Activated CD4-positive, alpha-beta T cell treated with anti-CD3 and anti-CD28 coated beads, Interleukin-2, Interleukin-4, amounts not matched to agents 100 ng/mL and 50 ng/mL, durations not matched to agents 16 hours and 8 hours (primary cell): ENCODE results near the gene MB21D2.
"Not testable (repeated sequence)": the region's sequence is repeated elsewhere in the genome, so short reads cannot be mapped to it uniquely, and the experiment has no call there.

Experiments used
- DNase-seq: peaks from one replicate; pipeline ENCODE4 v3.0.0-alpha.2; 2020; ENCODE audit warnings: low spot score

Gene MB21D2

DNA sequence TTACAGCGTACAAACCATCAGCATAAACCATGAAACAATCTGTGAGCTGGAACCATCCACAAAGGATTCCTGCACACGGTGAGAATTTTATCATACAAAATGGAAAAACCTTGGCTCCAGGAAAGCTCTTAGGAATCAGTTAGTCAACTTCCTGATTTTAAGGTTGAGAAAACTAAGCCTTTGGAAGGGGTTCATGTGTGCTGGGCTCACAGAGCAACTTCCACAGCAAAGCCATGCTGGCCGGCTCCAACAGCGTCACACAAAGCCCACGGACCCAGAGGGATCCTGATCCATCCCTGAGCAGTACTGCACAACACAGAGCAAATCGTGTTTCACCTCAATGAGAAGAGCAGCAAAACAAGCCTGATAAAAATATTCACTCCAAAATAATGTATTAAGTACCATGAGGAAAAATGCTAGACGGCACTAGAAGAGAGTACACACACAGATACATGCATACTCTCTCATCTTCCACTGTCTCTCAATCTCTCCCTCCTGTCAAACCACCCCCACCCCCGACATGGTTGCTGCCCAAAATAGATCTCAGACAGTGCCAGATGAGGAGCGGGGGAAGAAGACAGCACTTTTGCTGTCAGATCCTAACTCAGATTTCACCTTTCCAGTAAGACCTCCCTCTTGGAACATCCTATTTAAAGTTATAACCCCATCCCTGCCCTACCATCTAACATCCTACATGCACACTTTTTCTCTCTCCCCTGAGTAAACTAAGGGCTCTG, 58.6 kb downstream of the MB21D2 start:
- DNase-seq = no peak

DNA sequence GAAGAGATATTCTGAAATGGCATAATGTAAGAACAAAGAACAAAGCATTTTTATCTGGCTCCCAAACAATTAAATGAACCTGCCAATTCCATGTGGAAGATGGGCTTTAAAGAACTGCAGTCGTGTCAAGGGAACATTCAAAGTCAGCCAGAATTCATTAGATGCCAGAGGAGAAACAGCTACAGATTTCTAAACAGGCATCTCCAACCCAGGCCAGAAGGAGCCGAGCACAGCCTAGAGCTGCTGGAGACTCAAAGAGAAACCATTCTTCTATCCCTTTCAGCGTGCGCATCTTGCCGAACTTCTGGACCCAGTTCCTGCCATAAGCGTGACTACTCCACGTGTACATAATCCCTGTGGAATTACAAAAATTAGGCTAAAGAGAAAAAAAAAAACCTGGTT, 60.4 kb downstream of the MB21D2 start:
- no peak for DNase-seq

- DNase-seq = peak; percentile 46
Observed at GRCh38 chr3:192855434-192855833, 62.2 kb downstream of the MB21D2 start.

- DNase-seq = no peak
Observed at GRCh38 chr3:192851821-192852372, 65.8 kb downstream of the MB21D2 start.

DNA sequence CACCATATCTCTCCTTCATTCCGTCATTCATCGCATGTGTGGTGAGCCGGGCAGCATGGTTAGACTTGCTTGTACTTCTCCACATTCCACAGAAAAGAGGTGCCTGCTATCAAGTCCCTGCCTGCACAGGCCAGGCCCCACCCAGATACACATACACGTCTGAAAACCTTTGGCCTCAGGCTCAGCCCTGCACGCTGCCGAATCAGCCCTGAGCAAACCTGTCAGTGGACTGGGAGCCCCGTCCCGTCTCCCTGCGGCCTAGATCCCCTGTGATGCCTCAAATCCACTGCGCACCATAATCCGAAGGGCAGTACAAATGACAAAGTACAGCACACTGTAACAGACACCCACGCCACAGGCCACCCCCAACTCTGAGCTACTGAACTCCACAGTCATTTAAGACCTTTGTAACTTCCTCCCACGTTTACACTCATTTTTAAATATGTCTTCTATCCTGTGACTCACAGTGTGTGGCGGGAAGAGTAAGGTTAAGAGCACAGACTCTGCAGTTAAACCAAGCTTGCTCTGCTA, 67.1 kb downstream of the MB21D2 start:
- DNase-seq = peak; percentile 80

- not testable (repeated sequence) for DNase-seq
Observed at GRCh38 chr3:192849821-192850220, 67.8 kb downstream of the MB21D2 start.

DNA sequence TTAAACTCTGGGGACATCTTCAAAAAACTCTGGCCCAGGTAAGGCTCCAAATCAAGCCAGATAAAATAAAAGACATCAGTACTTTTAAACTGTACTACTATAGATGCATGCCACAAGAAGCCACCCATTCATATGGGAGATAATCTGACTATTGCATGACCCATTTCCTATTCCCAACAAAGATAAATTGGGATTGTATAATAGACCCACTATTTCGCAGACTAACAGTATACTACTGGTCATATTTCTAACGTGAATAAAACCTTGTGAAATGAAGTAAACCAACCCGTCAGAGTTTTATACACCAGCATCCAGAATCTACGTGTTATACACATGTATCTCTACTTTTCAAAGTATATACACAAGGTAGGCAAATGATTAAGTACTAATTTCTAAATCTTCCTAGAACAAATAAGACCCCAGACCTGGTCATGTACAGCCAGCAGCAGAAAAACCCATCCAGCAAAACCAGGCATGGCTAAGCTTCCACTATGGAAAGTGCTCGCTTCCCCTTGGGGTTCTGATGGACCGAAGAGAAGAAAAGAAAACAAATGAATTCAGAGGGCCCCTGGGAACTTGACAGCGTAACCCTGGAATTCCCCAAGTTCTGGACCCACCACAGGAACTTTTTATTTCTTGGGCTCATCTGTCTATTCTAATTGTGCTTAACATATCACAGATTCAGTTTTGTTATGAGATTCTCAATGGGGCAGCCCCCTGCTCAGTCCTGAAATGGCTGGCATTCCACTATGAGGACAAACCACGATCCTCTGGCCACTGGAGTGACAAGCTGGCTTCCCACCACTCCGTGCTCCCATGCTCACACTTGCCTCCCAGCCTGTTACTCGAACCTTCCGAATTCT, 69.1 kb downstream of the MB21D2 start:
- DNase-seq = no peak

DNA sequence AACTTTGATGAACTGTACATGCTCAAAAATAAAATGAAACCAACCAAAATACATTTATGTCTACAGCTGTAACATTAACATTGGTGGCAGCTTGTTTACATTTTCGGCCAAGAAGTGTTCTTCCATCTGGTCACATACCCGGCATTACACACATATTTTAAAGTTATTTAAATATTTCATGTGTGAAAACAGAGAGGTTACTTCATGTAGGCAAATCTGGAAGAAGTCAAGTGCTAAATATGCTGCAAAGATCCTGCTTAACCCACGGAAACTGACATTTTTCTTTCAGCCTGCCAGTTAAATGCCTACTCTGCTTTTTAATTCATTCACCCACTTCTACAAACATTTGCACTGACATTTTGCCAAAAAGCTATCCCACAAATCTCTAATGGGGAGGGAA, 69.7 kb downstream of the MB21D2 start:
- DNase-seq = no peak

DNA sequence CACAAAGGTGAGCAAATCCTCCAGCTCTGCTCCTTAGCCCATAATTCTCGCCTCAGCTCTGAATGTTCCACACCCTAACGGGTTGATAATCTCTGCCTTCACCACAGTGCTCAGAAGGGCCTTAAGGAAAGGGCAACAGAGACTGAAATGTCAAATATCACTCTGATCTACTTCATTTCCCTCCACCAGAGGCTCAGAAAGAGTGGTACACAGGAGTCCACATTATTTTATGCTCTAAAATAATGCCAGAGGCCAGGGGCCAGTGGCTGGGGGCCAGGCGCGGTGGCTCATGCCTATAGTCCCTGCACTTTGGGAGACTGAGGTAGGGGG, 72.2 kb downstream of the MB21D2 start:
- no peak for DNase-seq

DNA sequence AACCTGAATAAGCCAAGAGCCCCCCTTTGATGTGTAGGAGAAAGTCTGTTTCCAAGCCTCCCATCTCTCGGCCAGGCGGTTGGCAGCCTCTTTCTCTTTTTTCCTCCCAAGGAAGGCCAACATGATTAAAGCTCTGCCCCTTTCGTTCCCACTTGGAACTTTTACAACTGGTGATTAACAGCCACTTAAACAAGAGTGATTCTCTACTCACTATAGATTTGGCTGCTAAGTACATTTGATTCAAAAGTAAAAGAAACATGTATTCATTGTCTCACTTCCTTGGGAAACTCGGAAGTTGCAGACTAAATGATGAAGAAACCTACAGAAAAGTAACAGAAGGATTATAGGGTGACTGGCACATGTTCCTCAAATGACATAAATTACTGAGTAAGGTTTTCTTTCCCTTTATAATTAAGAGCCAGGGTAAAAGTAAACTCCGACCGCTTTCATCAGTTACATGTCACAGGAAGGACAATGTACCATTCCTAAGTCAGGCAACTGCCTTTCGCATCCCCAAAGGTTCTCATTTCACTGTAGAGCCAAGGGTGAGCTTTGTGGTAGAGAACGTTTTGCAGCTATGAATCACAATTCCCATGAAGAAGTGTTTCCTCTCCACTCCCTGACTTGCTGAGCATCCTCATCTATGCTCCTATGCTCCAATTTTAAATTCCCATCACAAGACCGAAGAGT, 72.7 kb downstream of the MB21D2 start:
- DNase-seq = no peak

- DNase-seq = no peak
Observed at GRCh38 chr3:192844486-192844765, 73.2 kb downstream of the MB21D2 start.

DNA sequence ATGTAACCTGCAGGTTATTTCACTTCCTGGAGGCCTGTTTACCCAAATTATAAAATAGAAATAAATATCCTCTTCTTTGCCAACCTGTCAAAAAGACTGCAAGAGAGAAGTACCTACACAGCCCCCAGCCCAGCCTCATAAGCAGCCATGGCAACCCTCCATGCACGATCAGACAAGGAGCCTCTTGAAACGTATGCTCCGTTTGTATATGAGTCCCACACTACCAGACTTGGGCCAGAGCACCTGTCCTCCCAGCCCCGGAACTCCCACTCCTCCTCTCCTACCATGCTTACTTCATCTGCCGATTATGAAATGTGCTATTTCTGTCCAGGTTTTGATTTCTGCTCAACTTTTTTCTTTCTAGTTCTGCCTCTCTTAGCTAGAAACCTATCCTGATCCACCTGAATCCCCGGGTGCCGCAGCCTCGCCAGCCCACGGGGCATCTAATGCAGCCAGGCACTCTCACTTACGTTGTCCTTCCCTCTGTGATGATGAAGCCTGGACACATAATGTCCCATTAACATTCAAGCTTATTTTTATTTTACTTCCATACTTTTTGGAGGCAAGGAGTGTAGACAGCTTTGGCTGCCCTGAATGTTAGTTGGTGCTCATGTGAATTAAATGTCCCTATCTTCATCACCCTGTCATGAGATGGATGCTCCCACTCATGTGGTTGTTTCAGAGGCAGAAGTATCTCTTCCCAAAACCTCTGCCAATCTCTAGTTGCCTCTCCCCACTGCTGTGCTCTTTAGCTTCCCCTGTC, 73.8 kb downstream of the MB21D2 start:
- no peak for DNase-seq

- no peak for DNase-seq
Observed at GRCh38 chr3:192843119-192843518, 74.5 kb downstream of the MB21D2 start.

- no peak for DNase-seq
Observed at GRCh38 chr3:192842711-192843110, 74.9 kb downstream of the MB21D2 start.

GRCh38 chr3:192842138-192842537, 75.5 kb downstream of the MB21D2 start:
- DNase-seq = no peak

DNA sequence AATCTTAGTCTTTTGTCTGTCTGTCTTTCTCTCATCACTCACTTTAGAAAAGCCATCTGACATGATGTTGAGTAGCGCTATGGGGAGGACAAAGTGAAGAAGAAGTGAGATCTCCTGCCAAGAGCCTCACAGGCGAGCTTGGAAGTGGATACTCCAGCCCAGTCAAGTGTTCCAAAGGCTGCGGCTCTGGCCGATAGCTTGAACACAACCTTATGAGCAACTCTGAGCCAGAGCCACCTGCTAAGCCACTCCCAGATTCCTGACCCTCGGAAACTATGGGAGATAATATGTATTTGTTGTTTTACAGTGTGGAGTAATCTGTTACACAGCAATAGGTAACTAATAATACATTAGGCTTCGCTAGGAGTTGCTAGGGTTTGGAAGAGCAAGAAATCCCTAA, 76.2 kb downstream of the MB21D2 start:
- DNase-seq = no peak

DNA sequence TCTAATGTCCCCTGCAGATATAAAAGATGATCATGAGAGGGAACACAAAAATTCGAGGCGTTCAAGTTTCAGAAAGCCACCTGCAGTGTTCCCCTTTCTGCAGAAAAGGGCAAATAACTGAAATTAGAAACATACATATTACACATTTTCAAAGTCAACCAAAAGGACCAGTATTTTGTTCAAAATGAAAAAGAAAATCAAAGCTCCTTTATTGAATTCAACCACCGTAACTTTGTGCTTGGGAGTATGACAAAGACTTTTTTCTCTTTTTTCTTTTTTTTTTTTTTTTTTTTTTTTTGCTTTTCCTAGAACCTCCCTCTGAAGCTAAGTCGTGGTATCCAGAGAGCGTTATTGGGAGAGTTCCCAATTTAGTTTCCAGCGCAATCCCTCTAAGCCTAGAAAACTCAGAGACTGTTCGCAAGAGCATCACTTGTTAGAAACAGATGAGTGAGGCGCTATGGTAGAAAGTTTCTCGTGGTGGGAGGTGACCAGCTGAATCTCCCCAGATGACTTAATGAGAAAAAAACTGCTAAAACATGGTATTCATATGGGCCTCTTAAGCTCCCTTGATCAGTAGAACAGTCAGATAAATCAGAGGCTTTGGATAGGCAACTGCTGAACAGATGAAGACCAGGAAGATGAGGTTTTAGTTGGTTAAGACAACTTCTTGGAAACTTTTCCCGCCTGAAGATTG, 77.4 kb downstream of the MB21D2 start:
- no peak for DNase-seq

- no peak for DNase-seq
Observed at GRCh38 chr3:192835818-192836815, 81.5 kb downstream of the MB21D2 start.

GRCh38 chr3:192834428-192834827, 83.2 kb downstream of the MB21D2 start:
- DNase-seq = no peak
